ENCODE results near the gene ZNF136.

ZNF136 gene

GRCh38 chr19:12162882-12163806 is at the start of gene ZNF136:
Gene ZNF136, plus strand, starts transcription at chr19:12163096. Its CDS starts 108 bp downstream, at chr19:12163204.
- DNase-seq = peak; percentile 72

GRCh38 chr19:12113121-12113520 is 49.8 kb upstream of the ZNF136 start:
- DNase-seq = no peak

- DNase-seq = no peak
Observed at GRCh38 chr19:12117201-12117970, 45.5 kb upstream of the ZNF136 start.

- no peak for DNase-seq
Observed at GRCh38 chr19:12126707-12127106, 36.2 kb upstream of the ZNF136 start.

- DNase-seq = no peak
Observed at GRCh38 chr19:12133069-12133468, 29.8 kb upstream of the ZNF136 start.

- no peak for DNase-seq
Observed at GRCh38 chr19:12137221-12137940, 25.5 kb upstream of the ZNF136 start.

GRCh38 chr19:12139269-12139668 is 23.6 kb upstream of the ZNF136 start:
- no peak for DNase-seq

- peak; percentile 75 for DNase-seq
Observed at GRCh38 chr19:12139885-12140544, 22.9 kb upstream of the ZNF136 start, which contains the start of gene ZNF20. Gene ZNF20, minus strand, starts transcription at chr19:12140350. Its CDS starts 168 bp downstream, at chr19:12140182.

- peak; percentile 68 for DNase-seq
Observed at GRCh38 chr19:12140545-12141404, 22.1 kb upstream of the ZNF136 start.

- DNase-seq = no peak
Observed at GRCh38 chr19:12141405-12141736, 21.5 kb upstream of the ZNF136 start.

GRCh38 chr19:12145348-12145747 is 17.5 kb upstream of the ZNF136 start:
- no peak for DNase-seq

- no peak for DNase-seq
Observed at GRCh38 chr19:12155324-12155860, 7.5 kb upstream of the ZNF136 start.

- DNase-seq = peak; percentile 7
Observed at GRCh38 chr19:12156223-12157058, 6.5 kb upstream of the ZNF136 start, which contains the start of gene ZNF625. Gene ZNF625, minus strand, starts transcription at chr19:12156734. Its CDS starts 176 bp downstream, at chr19:12156558.

- no peak for DNase-seq
Observed at GRCh38 chr19:12159773-12160414, 3.0 kb upstream of the ZNF136 start.

- no peak for DNase-seq
Observed at GRCh38 chr19:12162513-12162881, 399 bp upstream of the ZNF136 start.

GRCh38 chr19:12163826-12164225 is 930 bp downstream of the ZNF136 start:
- DNase-seq = no peak

- no peak for DNase-seq
Observed at GRCh38 chr19:12166626-12167025, 3.7 kb downstream of the ZNF136 start.

GRCh38 chr19:12180377-12180776 is 17.5 kb downstream of the ZNF136 start:
- no peak for DNase-seq

GRCh38 chr19:12187625-12188024 is 24.7 kb downstream of the ZNF136 start:
- DNase-seq = no peak

All from GF-D8 (cell line).